K562 treated with DMSO at 1 percent for 12 hours (cell line): ENCODE results near the gene SYNPO2L. TPM values are rescaled to one million over a fixed set of nuclear protein-coding genes. Genes with fewer than 3 reads are reported as not detected.

Source experiments
- total RNA-seq: library from RNA; unstranded; fragments of 300-600 nt; gene quantifications from 2 replicates; pipeline ENCODE4 v1.2.3, GENCODE V29; 2022; ENCODE audit not compliant: insufficient read depth

SYNPO2L gene
- total RNA-seq = not detected in 2 replicates

GRCh38 chr10:73655990-73656298 lies at the start of gene SYNPO2L:
TSS of gene SYNPO2L (minus strand) at chr10:73656029. CDS start at chr10:73655922, 107 bp downstream.

GRCh38 chr10:73697675-73698159 lies 41.9 kb upstream of the SYNPO2L start, which contains the start of gene AGAP5:
TSS of gene AGAP5 (minus strand) at chr10:73698109. CDS start at chr10:73697755, 354 bp downstream.

GRCh38 chr10:73641328-73642060 lies 14.3 kb downstream of the SYNPO2L start, which contains the start of gene MYOZ1:
TSS of gene MYOZ1 (minus strand) at chr10:73641474. CDS start at chr10:73640017, 1,457 bp downstream.

Other genes starting within 250 kb of the SYNPO2L start
- gene ANXA7, start 242.0 kb downstream of the SYNPO2L start, total RNA-seq = 70.0 and 115 TPM in 2 replicates
- gene MSS51, start 222.5 kb downstream of the SYNPO2L start, total RNA-seq = 0.74 and 3.2 TPM in 2 replicates
- 10.4 and 28.9 TPM in 2 replicates for gene PPP3CB, start 160.0 kb downstream of the SYNPO2L start, total RNA-seq
- gene USP54, start 64.7 kb downstream of the SYNPO2L start, total RNA-seq = 5.6 and 22.9 TPM in 2 replicates
- gene MYOZ1, start 14.6 kb downstream of the SYNPO2L start, total RNA-seq = not detected in 2 replicates
- gene AGAP5, start 42.1 kb upstream of the SYNPO2L start, total RNA-seq = 3.5 and 7.8 TPM in 2 replicates
- 66.2 and 184 TPM in 2 replicates for gene SEC24C, start 88.3 kb upstream of the SYNPO2L start, total RNA-seq
- gene CHCHD1, start 126.0 kb upstream of the SYNPO2L start, total RNA-seq = 74.9 and 88.6 TPM in 2 replicates
- 59.4 and 103 TPM in 2 replicates for gene ZSWIM8, start 129.6 kb upstream of the SYNPO2L start, total RNA-seq
- 53.1 and 63.1 TPM in 2 replicates for gene NDST2, start 155.6 kb upstream of the SYNPO2L start, total RNA-seq
- gene CAMK2G, start 218.5 kb upstream of the SYNPO2L start, total RNA-seq = 31.9 and 65.5 TPM in 2 replicates